ENCODE results near the gene GTF3A.

DNA sequence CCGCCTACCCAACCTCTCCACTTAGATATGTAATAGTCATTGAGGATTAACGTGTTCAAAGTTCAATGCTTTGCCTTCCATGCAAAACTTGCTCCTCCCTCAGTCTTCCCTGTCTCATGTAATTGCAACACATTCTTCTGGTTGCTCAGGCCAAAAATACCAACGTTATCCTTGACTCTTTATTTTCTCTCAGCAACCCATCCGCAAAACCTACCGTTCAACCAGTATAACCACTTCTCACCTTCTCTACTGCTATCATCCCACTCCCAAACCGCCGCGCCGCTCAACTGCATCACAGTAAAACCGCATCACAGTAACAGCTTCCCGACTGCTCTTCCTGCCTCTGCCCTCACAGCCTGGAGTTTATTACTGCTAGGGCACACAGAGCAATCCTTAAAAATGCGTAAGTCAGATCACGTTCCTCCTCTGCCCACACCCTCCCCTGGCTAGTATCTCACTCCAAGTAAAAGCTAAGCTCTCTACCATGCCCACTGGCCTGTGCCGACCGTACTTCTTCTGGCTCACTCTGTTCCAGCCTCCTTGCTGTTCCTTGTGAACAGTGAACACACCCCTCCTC lies 17.7 kb downstream of the GTF3A start:
- TF ChIP-seq, protein P1, sequence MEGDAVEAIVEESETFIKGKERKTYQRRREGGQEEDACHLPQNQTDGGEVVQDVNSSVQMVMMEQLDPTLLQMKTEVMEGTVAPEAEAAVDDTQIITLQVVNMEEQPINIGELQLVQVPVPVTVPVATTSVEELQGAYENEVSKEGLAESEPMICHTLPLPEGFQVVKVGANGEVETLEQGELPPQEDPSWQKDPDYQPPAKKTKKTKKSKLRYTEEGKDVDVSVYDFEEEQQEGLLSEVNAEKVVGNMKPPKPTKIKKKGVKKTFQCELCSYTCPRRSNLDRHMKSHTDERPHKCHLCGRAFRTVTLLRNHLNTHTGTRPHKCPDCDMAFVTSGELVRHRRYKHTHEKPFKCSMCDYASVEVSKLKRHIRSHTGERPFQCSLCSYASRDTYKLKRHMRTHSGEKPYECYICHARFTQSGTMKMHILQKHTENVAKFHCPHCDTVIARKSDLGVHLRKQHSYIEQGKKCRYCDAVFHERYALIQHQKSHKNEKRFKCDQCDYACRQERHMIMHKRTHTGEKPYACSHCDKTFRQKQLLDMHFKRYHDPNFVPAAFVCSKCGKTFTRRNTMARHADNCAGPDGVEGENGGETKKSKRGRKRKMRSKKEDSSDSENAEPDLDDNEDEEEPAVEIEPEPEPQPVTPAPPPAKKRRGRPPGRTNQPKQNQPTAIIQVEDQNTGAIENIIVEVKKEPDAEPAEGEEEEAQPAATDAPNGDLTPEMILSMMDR (IDR thresholded peaks at IDR 0.05; ENCODE audit: borderline replicate concordance, extremely low read depth, low read length, poor library complexity, severe bottlenecking) = no peak
- TF ChIP-seq EZH2 (IDR thresholded peaks at IDR 0.05; ENCODE audit: borderline replicate concordance, low read depth, low read length, severe bottlenecking) = no peak

Data from DND-41 (cell line).